ENCODE data around the gene ZNF70.

Gene ZNF70

GRCh38 chr22:23750714-23751440 is at the start of gene ZNF70:
TSS of gene ZNF70 (minus strand) at chr22:23751112. CDS start at chr22:23745140, 5,972 bp downstream.
- DNase-seq: peak; percentile 47

GRCh38 chr22:23796461-23796860 is 45.5 kb upstream of the ZNF70 start:
- no peak for DNase-seq

GRCh38 chr22:23793326-23793725 is 42.4 kb upstream of the ZNF70 start:
- DNase-seq: no peak

- no peak for DNase-seq
These were observed 41.1 kb upstream of the ZNF70 start for GRCh38 chr22:23791738-23792645.

GRCh38 chr22:23790819-23791737 is 40.2 kb upstream of the ZNF70 start:
- no peak for DNase-seq

- DNase-seq: no peak
These were observed 38.7 kb upstream of the ZNF70 start for GRCh38 chr22:23789638-23790037.

- DNase-seq: peak; percentile 27
These were observed 38.2 kb upstream of the ZNF70 start for GRCh38 chr22:23789121-23789520.

- DNase-seq: no peak
These were observed 37.0 kb upstream of the ZNF70 start for GRCh38 chr22:23787910-23788309.

- DNase-seq: no peak
These were observed 36.6 kb upstream of the ZNF70 start for GRCh38 chr22:23787600-23787896.

- DNase-seq: peak; percentile 63
These were observed 36.1 kb upstream of the ZNF70 start, which contains the start of gene SMARCB1 for GRCh38 chr22:23786752-23787599. TSS of gene SMARCB1 (plus strand) at chr22:23786966. CDS start at chr22:23787170, 204 bp downstream.

- no peak for DNase-seq
These were observed 35.4 kb upstream of the ZNF70 start for GRCh38 chr22:23786261-23786710.

- no peak for DNase-seq
These were observed 33.4 kb upstream of the ZNF70 start for GRCh38 chr22:23784215-23784732.

GRCh38 chr22:23783265-23784150 is 32.6 kb upstream of the ZNF70 start:
- DNase-seq: no peak

- DNase-seq: no peak
These were observed 31.8 kb upstream of the ZNF70 start for GRCh38 chr22:23782703-23783102.

GRCh38 chr22:23782252-23782651 is 31.3 kb upstream of the ZNF70 start:
- DNase-seq: no peak

GRCh38 chr22:23781511-23782183 is 30.7 kb upstream of the ZNF70 start:
- no peak for DNase-seq

GRCh38 chr22:23781065-23781464 is 30.2 kb upstream of the ZNF70 start:
- DNase-seq: no peak

- DNase-seq: no peak
These were observed 29.3 kb upstream of the ZNF70 start for GRCh38 chr22:23780146-23780748.

GRCh38 chr22:23779731-23780130 is 28.8 kb upstream of the ZNF70 start:
- DNase-seq: no peak

- no peak for DNase-seq
These were observed 28.2 kb upstream of the ZNF70 start for GRCh38 chr22:23779083-23779482.
